ENCODE results near the gene RBMS3.

DNA sequence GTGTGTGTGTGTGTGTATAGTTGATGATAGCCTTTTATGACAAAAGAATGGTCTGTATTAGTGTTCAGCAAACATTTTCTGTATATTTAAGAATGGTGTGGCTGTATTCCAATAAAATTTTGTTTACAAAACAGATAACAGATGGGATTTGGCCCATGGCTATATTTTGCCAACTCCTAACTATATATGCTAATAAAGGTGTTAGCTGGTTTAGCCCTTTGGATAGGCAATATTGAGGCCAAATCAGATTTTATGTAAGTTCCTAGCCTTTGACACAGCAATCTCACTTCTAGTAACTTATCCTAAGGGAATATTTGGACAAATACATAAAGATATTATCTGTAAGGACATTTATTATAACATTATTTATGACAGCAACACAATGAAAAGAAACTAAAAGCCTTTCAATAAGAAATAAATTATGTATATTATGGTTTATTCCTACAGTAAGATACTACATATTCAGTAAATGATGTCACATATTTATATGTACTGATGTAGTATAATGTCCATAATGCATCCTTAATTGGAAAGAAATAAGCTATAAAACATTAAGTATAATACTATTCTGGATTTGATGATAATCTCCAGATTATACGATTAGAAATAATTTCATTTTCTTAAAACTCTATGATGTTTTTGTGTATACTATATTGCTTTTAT lies 264.0 kb downstream of the RBMS3 start:
- no peak for TF ChIP-seq POLR2A (IDR thresholded peaks at IDR 0.05)
- TF ChIP-seq, protein P1, sequence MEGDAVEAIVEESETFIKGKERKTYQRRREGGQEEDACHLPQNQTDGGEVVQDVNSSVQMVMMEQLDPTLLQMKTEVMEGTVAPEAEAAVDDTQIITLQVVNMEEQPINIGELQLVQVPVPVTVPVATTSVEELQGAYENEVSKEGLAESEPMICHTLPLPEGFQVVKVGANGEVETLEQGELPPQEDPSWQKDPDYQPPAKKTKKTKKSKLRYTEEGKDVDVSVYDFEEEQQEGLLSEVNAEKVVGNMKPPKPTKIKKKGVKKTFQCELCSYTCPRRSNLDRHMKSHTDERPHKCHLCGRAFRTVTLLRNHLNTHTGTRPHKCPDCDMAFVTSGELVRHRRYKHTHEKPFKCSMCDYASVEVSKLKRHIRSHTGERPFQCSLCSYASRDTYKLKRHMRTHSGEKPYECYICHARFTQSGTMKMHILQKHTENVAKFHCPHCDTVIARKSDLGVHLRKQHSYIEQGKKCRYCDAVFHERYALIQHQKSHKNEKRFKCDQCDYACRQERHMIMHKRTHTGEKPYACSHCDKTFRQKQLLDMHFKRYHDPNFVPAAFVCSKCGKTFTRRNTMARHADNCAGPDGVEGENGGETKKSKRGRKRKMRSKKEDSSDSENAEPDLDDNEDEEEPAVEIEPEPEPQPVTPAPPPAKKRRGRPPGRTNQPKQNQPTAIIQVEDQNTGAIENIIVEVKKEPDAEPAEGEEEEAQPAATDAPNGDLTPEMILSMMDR (IDR thresholded peaks at IDR 0.05): no peak
